Renal pelvis (tissue), 12 donors: ENCODE results near the gene LEKR1. TPM values are rescaled to one million over a fixed set of nuclear protein-coding genes. Genes with fewer than 3 reads are reported as not detected.
A peak's percentile ranks its signal among the peaks of the same experiment; 100 is the strongest.
"Not testable (repeated sequence)": the region's sequence is repeated elsewhere in the genome, so short reads cannot be mapped to it uniquely, and the experiment has no call there.

Experiments used
- DNase-seq: peaks from one replicate; pipeline ENCODE4 v3.0.0-alpha.2; 2013
- long read RNA-seq, 16 experiments: transcript quantifications; one replicate each; lab custom pipeline, GENCODE V29; 2026
- polyA plus RNA-seq, 3 donors: library from polyadenylated mRNA; unstranded; fragments of 120-200 nt; gene quantifications; one replicate each; pipeline ENCODE4 v1.2.1, GENCODE V29; 2013; ENCODE audit not compliant: insufficient read length in 3 of 3

LEKR1 gene
- 1 to 10 TPM; 1.3 to 4.2 (median 3.8) TPM for polyA plus RNA-seq
- long read RNA-seq, donor 1: 0 reads
- long read RNA-seq, donor 2, partial matches to known transcripts: 0 of 1 reads
- long read RNA-seq, donor 2, other reads (novel, unspliced or antisense): 0 of 1 reads
- long read RNA-seq, donor 3: 0 reads
- long read RNA-seq, donor 4: 0 reads
- long read RNA-seq, donor 5: 0 reads
- long read RNA-seq, donor 6: 0 reads
- long read RNA-seq, donor 7: 0 reads
- long read RNA-seq, donor 8: 0 reads
- long read RNA-seq, donor 9: 0 reads
- long read RNA-seq, donor 10, partial matches to known transcripts: 14 of 14 reads
- long read RNA-seq, donor 10, other reads (novel, unspliced or antisense): 0 of 14 reads
- long read RNA-seq, donor 11, partial matches to known transcripts: 30 of 30 reads
- long read RNA-seq, donor 11, other reads (novel, unspliced or antisense): 0 of 30 reads
- long read RNA-seq, donor 12, partial matches to known transcripts: 0 of 1 reads
- long read RNA-seq, donor 12, other reads (novel, unspliced or antisense): 0 of 1 reads
- long read RNA-seq, donor 13: 0 reads
- long read RNA-seq, donor 14: 0 reads
- long read RNA-seq, donor 15: 0 reads
- long read RNA-seq, donor 16: 0 reads

DNA sequence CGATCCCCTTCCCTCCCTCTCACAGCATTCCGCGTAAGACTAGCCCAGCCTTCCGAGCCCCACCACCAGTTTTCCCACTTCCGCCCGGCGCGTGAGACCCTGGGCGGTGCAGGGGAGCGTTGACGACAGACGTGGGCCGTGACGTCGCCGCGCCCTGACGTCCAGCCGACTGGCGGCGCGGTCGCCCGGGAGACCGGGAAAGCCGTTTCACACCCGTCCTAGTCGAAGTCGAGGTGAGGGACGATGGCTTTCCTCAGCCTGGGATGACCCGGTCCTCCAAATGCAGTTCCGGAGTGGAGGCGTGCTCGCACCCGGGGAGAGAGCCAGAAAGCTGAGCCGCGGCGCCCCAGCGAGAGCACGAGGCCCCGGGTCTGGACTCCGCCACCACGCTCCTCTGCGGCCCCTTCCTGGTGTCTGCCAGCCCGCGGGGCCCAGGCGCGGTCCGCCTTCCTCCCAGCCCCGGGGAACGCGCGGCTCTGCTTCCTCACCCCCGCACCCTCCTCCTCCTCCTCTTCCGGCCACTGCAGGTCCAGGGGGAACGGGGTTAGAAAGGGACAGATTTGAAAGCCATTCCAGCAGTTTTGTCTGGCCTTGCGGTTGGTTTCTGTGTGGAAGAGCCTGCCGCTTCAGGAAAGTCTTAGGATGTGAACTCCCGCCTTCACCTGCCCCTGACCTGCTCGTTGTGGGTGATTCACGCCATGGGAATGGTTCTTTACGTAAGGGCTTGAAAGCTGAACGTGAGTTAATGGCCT, at the start of gene LEKR1:
Gene LEKR1 (plus strand): TSS at position 210 of the 752 bp plus-strand sequence. CDS start 2,977 bp downstream, outside the sequence.
- peak; percentile 91 for DNase-seq

- DNase-seq: no peak
Observed at GRCh38 chr3:156776871-156777270, 49.3 kb upstream of the LEKR1 start.

GRCh38 chr3:156781310-156782230, 44.6 kb upstream of the LEKR1 start:
- no peak for DNase-seq

- DNase-seq: no peak
Observed at GRCh38 chr3:156782319-156782718, 43.8 kb upstream of the LEKR1 start.

- DNase-seq: no peak
Observed at GRCh38 chr3:156782921-156783320, 43.2 kb upstream of the LEKR1 start.

- DNase-seq: no peak
Observed at GRCh38 chr3:156787001-156787400, 39.2 kb upstream of the LEKR1 start.

GRCh38 chr3:156787926-156788663, 38.1 kb upstream of the LEKR1 start:
- no peak for DNase-seq

- DNase-seq: no peak
Observed at GRCh38 chr3:156788846-156789245, 37.3 kb upstream of the LEKR1 start.

DNA sequence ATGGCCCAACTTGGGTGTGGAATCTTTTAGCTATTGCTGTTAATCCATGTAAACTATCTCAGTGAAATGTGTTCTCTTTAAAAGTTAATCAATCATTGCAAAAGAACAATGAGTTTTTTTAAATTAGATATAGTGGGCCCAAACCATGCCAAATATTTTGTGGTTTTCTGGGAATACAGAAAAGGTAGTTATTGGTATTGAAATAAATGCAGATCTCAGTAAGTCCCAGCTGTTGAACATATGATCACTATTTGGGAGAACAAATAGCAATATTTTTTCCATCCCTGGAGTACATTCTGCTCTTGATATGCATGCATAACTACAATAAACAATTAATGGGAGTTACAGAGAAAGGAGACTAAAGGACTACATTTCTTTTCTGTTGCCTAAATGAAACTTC, 36.0 kb upstream of the LEKR1 start:
- DNase-seq: no peak

GRCh38 chr3:156792114-156792513, 34.0 kb upstream of the LEKR1 start:
- DNase-seq: no peak

GRCh38 chr3:156792536-156792935, 33.6 kb upstream of the LEKR1 start:
- DNase-seq: no peak

- no peak for DNase-seq
Observed at GRCh38 chr3:156792945-156793344, 33.2 kb upstream of the LEKR1 start.

DNA sequence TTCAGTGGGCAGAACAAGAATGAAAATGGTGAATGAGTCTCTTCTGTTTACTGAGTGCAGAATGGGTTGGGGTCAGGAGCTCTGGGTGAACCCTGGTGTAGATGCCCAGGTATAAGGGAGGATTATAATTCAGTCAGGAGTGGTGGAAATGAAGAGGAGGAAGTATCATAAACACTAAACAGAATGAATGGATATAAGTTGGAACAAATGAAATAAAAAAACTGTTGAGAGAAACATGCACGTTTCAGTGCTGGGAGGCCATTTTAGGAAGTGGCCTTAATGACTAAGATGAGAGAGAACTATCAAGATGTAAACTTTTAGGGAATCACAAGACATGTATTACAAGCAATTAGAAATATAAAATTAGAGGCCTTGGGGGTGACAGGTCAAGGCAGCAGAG, 32.8 kb upstream of the LEKR1 start:
- DNase-seq: no peak

GRCh38 chr3:156793851-156794250, 32.3 kb upstream of the LEKR1 start:
- DNase-seq: no peak

DNA sequence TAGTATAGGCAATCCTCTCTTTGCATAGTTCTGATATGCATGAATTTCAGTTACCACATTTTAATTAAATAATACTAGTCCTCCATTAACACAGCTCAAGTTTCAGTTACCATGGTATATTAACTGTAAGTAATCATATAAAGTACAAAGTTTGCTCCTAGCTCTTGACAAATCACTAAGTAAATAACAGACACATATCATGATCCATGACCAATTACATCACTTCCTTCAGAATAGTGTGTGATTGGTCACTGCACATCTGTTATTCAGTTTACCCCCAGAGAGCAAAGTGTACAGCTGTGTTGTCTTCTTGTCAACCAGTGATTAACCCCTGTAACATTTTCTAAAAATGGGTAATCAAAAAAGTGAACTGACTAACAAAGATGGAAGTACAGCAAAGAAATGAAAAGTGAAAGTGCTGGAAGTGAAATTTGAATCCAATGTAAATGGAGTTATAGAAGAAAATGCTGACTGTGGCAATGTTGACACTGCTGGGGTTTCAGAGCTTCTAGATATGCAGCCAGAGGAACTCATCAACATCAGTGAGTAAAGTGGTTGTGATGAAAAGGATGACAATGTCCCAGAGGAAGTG, 30.2 kb upstream of the LEKR1 start:
- no peak for DNase-seq

- DNase-seq: no peak
Observed at GRCh38 chr3:156797368-156797767, 28.8 kb upstream of the LEKR1 start.

GRCh38 chr3:156800287-156800686, 25.9 kb upstream of the LEKR1 start:
- not testable (repeated sequence) for DNase-seq

- DNase-seq: no peak
Observed at GRCh38 chr3:156801746-156802145, 24.4 kb upstream of the LEKR1 start.

DNA sequence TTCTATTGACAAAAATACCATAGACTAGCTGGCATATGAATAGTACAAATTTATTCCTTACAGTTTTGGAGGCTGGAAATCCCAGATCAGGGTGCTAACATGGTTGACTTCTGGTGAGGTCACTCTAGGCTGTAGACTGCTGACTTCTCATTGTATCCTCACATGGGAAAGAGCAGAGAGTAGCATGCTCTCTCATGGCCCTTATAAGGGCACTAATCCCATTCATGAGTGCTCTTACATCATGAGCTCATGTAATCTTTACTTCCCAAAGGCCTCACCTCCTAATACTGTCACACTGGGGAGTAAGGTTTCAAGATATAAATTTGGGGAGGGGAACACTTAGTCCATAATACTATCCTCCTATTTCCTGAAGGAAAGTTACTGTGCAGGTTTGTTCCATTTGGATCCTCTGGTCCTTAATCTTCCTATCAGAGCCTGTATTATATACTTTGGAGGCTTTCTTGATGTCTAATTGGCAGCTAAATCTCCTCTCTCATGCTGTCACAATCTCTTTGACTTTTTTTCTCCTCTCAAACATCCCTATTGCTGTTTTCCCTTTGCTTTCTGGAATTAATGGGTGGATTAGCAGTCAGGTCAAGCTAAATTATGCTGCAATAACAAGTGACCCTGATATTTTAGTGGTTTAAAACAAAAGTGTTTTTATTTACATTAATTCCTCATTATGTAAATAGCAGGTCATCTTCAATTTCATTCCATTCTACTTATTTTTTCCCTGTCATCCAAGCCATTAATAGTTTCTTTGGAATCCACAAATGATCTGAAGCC, 23.1 kb upstream of the LEKR1 start:
- DNase-seq: no peak
